Iris pigment epithelial cell (primary cell): Measurements from ENCODE around the gene TMEM170B.
"Not testable (repeated sequence)": the region's sequence is repeated elsewhere in the genome, so short reads cannot be mapped to it uniquely, and the experiment has no call there.

Source experiments
- DNase-seq: peaks from one replicate; pipeline ENCODE4 v3.0.0-alpha.2; 2011; ENCODE audit warnings: low read depth

The TMEM170B gene

DNA sequence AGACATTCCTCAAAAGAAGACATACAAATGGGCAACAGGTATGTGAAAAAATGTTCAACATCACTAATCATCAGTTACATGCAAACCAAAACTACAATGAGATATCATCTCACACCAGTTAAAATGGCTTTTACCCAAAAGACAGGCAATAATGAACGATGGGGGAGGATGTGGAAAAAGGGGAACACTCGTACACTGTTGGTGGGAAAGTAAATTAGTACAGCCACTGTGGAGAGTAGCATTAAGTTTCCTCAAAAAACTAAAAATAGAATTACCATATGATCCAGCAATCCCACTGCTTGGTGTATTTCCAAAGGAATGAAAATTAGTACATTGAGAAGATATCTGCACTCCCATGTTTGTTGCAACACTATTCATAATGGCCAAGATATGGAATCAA is 8.6 kb upstream of the TMEM170B start:
- no peak for DNase-seq

DNA sequence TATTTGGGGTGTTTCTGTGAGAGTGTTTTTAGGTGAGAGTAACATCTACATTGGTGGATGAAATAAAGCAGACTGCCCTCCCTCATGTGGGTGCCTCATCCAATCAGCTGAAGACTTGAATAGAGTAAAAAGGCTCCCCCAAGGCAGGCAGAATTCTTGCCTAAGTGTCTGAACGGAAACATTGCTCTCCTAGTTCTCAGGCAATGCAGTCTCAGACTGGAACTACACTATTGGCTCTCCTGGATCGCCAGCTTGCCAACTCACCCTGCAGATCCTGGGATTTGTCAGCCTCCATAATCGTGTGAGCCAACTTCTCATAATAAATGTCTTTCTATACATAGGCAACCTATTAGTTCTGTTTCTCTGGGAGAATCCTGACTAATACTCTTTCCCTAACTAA is 5.5 kb upstream of the TMEM170B start:
- no peak for DNase-seq

DNA sequence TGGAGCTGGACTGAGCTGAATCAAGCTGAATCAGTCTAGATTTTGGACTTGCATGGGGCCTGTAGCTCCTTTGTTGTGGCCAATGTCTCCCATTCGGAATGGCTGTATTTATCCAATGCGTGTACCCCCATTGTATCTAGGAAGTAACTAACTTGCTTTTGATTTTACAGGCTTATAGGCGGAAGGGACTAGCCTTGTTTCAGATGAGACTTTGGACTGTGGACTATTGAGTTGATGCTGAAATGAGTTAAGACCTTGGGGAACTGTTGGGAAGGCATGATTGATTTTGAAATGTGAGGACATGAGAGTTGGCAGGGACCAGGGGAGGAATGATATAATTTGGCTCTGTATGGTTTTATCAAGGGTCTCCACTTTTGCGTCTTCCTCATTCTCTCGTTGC is 3.0 kb upstream of the TMEM170B start:
- DNase-seq = no peak

DNA sequence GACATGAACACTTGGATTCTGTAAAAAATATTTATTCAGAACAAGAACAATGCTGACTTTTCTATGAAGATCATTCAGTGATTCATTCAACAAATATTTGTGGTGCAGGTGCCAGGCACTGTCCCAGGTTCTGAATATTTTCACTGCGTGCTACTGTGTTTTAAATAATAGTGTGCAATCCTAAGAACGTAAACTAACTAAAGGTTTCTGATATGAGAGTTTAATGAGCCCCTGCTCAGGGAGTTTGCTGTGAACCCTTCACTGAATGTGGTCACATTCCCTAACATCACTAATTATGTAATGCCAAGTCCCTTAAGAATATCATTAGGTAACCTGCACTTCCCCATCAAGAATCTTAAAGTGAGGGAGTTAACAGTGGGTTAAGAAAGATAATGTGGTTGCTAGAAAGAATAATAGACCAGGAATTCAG is 1.7 kb upstream of the TMEM170B start:
- DNase-seq = peak; percentile 54

DNA sequence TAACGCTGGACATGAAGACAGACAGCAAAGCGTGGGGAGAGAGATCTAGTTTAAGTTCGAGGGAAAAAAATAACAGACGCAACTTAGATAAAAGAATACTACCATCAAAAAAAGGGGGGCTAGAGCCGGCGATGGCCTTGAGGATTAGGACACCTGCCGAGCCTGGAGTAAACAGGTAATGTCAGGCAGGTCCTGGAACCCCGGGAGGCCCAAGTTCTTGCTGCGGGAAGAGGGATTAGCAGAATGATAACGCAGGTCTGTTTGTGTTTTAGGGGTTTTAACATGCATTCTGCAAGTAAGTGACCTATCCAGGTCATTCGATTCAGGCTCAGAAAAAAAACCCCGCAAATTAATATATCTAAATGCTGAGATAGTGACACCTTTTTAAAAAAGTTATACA is 754 bp upstream of the TMEM170B start:
- DNase-seq = no peak

DNA sequence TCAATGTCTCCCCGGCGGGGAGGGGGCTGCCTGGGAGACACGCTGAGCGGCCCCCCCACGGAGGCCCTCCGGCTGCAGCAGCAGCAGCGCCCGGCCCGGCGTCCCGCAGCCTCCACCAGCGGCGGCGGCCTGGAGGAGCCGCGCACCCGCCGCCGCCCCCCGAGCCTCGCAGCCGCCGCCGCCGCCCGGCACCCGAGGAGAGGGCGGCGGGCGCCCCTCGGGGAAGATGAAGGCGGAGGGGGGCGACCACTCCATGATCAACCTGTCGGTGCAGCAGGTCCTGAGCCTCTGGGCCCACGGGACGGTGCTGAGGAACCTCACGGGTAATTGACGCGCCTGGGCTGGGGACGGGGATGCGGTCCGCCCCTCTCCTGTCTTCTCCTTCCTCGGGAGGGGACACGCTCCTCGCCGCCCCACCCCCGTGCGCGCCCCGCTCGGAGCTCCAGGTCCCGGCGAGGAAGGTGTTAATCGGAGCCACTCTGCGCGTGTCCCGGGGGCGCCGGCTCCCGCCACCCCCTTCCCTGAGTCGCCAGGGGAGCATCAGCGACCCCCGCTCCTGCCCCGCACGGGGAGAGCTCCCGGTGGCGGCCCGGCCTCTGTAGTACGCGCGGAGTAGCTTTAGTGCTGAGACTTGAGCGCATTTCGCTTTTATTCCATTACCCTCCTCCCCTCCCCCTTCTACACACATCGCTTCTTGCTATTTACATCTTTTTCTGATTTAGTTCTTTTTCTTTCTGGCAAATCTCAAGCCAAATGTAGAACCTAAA is 686 bp downstream of the TMEM170B start:
- peak; percentile 31 for DNase-seq

DNA sequence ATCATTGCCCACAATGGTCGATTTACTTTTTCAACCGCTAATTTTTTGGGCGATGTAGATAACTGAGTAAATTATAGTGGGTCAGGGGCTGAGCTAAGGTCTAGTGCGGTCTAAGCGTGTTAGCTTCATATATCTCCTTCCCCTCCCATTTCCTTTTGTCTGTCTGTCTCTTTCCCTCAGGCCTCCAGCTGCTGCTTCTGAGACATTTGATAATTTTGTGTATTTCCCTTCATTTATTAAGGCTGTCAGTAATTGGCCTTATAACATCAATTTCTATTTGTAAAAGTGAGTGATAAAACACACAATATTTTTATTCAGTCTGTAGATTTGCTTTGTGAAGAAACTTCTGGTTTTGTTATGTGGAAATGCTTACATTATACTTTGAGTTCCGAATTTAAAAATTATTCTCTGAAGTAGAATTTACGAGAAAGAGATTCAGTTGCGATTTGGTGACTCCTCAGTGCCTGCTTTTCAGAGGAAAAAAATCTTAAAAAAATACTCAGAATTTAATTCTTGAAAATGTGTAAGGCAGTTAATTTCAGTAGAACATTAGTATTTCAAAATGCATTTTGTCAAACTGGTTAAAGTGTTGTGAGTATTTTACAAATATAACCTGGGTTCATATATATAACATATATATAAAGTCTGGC is 1.4 kb downstream of the TMEM170B start:
- DNase-seq = no peak

DNA sequence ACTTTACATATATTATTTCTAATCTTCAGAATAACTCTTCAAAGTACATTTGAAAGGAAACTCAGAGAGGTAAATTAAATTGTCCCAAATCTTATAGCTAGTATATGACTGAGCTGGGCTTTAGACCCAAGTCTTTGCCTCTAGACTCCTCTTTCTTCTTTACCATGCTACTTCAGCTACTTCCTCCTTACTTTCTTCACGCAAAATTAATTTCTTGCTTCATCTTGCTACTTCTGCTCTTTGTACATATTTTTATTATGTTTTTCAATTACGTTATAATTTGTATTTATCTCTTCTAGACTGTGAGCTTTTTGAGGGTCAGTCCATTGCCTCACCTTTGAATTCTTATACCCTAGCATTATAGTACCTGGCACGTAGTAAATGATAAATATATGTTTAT is 5.3 kb downstream of the TMEM170B start:
- DNase-seq = no peak

DNA sequence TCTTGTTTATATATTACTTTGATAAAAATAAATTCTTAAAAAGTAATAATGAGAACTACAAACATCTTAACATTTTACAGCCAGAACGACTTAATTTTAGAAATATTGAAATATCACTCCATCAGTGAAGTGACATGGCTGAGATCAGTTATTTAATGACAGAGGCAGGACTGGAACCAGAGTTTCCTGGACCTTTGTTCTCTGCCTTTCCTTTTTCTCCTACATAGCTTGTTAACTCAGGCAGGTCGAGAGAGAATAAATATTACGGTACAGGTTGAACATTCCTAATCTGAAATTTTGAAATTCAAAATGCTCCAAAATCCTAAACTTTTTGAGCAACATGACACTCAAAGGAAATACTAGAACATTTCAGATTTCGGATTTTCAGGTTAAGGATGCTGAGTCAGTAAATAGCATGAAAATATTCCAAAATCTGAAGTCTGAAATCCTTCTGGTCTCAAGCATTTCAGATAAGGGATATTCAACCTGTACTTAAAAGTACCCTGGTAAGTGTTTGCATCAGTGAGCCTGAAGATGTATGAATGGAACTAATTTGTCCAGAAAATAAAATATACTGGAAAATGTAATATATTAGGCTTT is 6.5 kb downstream of the TMEM170B start:
- DNase-seq = no peak

DNA sequence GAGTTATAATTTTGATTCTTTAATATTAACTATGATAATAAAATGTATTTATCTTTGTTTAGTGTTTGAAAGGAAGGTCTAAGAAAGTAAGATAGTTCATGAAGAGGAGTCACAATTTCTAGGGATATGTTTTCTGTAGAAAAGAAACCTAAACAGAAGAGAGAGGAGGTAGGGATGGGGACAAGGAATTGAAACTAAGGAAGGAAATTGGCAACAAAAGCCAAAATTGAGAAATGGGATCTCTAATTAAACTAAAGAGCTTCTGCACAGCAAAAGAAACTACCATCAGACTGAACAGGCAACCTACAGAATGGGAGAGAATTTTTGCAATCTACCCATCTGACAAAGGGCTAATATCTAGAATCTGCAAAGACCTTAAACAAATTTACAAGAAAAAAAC is 10.3 kb downstream of the TMEM170B start:
- not testable (repeated sequence) for DNase-seq

DNA sequence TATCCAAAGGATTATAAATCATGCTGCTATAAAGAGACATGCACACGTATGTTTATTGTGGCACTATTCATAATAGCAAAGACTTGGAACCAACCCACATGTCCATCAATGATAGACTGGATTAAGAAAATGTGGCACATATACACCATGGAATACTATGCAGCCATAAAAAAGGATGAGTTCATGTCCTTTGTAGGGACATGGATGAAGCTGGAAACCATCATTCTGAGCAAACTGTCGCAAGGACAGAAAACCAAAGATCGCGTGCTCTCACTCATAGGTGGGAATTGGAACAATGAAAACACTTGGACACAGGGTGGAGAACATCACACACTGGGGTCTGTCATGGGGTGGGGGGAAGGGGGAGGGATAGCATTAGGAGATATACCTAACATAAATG is 11.0 kb downstream of the TMEM170B start:
- not testable (repeated sequence) for DNase-seq

DNA sequence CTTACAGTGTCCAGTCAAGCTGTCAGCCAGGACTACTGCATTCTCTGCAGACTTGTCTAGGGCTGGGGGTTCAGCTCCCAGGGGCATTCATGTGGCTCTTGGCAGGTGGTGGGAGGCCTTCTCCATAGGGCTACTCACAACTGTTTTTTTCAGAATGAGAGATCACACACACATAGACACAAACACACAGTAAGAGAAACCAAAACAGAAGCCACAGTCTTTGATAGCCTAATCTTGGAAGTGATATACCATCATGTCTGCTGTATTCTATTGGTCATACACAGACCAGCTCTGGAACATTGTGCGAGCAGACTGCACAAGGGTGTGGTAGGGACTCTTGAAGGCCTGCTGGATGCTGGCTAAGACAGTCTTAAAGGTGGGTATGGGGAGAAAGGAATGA is 13.5 kb downstream of the TMEM170B start:
- DNase-seq = no peak

DNA sequence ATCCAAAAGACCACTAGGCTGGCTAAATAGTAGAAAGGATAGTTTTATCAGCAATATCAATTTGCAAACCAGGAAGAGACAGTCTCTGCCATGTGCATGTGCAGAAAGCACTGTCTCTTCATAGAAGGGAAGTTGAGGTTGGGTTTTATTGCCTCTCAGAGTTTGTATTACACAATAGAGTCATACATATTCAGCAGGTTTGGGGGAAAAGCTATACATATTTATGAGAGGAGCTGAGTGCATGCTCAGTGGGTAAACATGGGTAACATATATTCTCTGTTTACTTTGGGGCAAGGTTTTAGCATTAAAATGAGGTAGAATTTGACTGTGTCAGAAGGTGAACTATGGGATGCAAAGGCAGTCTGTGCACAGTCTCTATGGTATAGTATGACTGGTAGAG is 14.9 kb downstream of the TMEM170B start:
- DNase-seq = no peak

DNA sequence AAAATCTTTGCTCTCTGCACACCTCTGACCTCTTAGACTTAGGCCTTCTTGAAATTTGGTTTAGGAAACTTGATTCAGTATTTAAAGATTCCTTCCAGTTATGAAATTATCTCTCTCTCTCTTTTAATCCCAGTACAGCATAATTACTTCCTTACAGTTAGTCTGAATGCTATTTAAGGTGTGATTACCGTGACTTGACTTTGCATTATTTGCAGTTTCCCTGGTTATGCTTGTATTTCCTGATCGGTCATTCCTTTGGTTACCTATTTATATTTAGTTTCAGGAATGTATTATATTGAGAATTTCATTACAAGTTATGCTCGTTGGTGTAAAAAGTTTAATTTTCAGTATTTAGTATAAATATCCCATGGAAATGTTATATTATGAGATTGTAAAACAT is 16.3 kb downstream of the TMEM170B start:
- no peak for DNase-seq

DNA sequence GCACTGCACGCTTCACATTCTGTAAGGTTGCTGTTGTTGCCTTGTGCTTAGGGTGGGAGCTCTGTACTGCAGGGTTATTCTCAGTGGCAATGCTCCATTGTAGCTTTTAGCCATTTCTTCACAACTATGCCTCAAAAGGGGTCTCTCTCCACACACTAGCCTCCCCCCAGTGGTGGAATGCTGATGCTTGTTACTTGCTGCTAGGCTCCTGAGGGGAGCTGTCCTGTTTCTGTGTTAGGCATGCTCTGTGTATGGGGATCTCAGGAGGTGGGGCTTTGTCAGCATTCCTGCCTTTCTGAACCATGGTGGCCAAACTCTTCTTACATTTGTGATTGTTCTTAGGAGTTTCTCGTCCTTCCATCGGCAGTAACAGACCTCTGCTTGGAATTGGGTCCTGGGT is 18.8 kb downstream of the TMEM170B start:
- DNase-seq = no peak

DNA sequence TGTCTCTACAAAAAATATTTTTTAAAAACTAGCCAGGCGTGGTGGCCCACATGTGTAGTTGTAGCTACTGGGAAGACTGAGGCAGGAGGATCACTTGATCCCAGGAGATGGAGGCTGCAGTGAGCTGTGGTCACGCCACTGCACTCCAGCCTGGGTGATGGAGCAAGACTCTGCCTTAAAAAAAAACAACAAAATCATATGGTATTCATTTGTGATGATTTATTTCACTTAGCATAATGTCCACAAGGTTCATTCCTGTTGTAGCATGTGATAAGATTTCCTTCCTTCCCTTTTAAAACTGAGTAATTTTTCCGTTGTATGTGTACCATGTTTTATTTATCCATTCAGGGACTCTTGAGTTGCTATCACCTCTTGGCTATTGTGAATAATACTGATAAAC is 26.2 kb downstream of the TMEM170B start:
- DNase-seq = no peak

DNA sequence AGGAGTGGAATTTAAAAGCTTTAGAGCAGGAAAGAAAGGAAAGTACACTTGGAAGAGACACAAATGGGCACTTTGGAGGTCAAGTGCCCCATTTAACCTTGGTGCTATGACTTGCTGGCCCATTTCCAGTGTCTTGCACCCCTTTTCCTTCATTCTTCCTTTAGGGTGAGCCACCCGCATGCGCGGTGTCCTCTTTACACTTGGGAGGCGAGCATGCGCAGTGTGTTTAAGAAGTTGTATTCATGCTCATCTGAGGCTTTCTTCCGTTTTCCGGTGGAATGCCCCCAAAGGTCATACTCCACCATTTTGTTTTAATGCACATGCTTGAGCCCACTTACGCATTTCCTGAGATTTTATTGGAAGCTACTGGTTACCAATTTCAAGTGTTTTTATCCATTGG is 29.1 kb downstream of the TMEM170B start:
- no peak for DNase-seq

DNA sequence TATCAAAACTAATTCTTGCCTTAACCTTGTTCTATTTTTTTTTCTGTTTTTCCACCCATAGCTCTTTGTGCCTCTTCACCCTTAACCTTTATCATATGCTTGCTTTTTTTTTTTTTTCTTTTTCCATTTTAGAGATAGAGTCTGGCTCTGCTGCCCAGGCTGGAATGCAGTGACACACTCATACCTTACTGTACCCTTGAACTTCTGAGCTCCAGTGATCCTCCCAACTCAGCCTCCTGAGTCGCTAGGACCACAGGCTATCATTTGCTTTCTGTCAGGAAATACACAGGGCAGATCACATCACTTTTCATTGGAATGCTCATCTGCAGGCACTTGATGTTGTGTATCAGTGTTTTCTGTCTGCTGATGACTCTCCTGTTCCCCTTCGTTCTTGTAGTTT is 33.5 kb downstream of the TMEM170B start:
- no peak for DNase-seq

DNA sequence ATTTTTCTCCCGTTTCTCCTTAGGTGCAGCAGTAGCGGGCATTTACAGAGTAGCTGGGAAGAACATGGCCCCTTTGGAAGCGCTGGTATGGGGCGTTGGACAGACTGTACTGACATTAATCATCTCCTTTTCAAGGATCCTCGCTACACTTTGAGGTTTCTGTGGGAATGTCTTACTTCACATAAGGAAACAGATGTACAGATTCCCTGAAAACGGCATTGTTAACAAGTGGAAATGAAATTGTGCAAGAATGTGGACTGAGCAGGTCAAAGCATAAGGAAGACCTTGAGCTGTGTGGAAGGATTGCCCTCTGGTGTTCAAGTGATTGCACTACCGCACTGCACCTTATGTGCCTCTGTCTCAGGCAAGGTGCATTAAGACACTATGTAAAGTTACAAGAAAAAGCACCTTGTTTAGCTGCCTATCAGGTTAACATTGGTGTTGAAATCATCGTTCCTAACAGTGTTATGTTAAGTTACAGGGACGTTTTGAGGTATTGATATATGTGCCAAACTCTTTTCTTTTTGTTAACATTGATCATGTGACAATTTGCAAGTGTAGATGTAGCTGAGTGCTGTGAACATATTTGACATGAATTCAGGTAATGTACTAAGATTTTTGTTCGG is 38.0 kb downstream of the TMEM170B start:
- peak; percentile 85 for DNase-seq

DNA sequence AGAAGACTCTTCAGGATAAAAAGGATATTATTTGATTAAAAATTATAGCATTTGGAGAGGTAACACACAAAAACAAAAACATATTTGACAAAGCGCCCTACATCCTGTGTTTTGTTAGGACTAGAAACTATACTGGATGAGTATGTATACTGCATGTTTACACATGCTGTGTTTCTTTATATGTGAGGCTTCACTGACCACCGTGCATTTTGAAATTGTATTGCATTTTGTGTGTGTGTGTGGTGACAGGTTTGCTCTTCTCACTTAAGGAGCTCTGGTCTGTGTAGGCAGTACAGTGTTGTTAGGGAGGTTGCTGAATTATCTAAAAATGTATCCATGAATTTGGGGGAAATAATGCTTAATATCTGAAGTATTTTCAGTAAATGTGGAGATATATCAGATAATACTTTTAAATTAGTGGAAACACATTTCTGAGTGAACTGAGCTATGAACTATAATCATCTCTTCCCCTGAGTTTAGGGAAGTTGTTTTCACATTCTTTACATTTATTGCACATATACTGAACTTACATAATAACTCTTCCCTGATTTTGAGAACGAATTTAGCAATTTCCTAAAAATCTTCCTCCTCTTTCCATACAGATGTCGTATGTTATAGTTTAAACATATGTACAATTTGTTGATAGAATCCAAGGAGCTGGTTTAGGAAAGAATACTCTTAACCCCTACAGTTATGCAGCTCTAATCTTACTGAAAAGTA is 43.3 kb downstream of the TMEM170B start:
- no peak for DNase-seq

DNA sequence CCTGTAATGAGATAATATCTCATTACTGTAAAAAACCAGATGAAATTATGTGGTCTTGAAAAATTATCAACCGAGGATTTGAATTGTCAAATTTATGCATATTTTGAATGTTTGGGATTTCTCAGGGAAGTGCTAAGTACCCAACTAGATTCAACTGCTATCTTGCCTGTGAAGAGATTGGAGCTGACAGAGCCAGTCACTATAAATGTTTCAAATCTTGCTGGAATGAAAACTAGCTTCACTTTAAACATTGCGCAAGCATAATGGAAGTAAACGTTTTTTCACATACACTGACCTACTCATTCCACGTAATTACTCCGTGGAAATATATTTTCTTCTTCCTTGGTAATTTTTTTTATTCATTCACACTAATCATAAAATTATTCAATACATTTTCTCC is 46.7 kb downstream of the TMEM170B start:
- peak; percentile 41 for DNase-seq

DNA sequence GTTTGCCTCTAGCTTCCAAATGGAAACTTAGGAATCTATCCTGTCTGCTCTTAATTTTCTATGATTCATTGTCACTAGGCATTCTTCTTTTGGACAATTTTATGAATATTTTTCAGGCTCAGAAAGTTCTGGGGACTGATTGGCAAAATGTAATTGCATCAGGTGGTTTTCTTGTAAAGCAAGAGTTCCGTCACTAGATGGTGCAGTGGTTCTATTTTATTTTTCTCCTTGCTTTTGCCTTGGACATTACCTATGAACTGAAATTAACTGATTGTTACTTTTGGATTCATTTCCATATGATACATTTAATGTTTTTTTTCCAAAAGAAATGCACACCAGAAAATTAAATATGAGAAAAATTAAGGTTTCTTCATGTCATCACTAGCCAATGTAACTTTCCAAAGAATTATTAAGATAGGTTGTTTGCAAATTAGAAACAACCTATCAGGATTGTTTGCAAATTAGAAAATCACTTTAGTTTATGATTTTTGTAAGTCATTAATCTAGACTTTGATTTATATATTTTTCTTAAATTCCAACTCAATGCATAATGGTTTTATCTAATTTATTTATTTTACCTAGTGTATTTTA is 48.0 kb downstream of the TMEM170B start:
- DNase-seq = peak; percentile 68
